IMR-90 (cell line): ENCODE measurements around the gene PRCD. TPM values are rescaled to one million over a fixed set of nuclear protein-coding genes. Genes with fewer than 3 reads are reported as not detected.

Source experiments
- ATAC-seq: fragments of 200-7000 bp; cut with Tn5 transposase; 2 replicates; pipeline ENCODE4 v1.9.1; 2020; ENCODE audit warnings: low read depth, mild to moderate bottlenecking, moderate library complexity
- BruUV-seq: library from RNA; stranded (reverse); fragments of 400-500 nt; replicated peaks from 2 replicates; lab custom pipeline; 2021; lab: Mats Ljungman, UMichigan
- CTCF ChIA-PET: fragments of 300-600 bp; formaldehyde crosslinking; extraction: SDS; loops from one replicate; lab custom pipeline; 2021; ENCODE audit warnings: antibody characterized with exemption; lab: Yijun Ruan, JAX
- POLR2A ChIA-PET: fragments of 300-600 bp; sonication (Branson Sonifier 250); formaldehyde crosslinking; loops from one replicate; lab custom pipeline; 2022; ENCODE audit warnings: antibody characterized with exemption; ENCODE audit not compliant: unreplicated experiment; lab: Charles Lee
- DNase-seq: peaks from one replicate; pipeline ENCODE4 v3.0.0; 2013
- H2AFZ ChIP-seq: replicated peaks from 2 replicates; pipeline ENCODE3; 2013; ENCODE audit warnings: low read length, mild to moderate bottlenecking; ENCODE audit not compliant: poor library complexity
- H2AK5ac ChIP-seq: 2 replicates; pipeline ENCODE4 v1.6.1; 2013; ENCODE audit warnings: low read depth, low read length, inconsistent platforms
- H2AK9ac ChIP-seq: replicated peaks from 2 replicates; pipeline ENCODE3; 2013; ENCODE audit warnings: mild to moderate bottlenecking, low read depth, low read length, moderate library complexity; ENCODE audit not compliant: poor library complexity
- H2BK120ac ChIP-seq: 2 replicates; pipeline ENCODE4 v1.6.1; 2013; ENCODE audit warnings: low read depth, low read length, inconsistent platforms
- H2BK15ac ChIP-seq: 3 replicates; pipeline ENCODE4 v1.6.1; 2013; ENCODE audit warnings: low read depth, low read length, inconsistent platforms
- H2BK20ac ChIP-seq: 2 replicates; pipeline ENCODE4 v1.6.1; 2013; ENCODE audit warnings: low read depth, mild to moderate bottlenecking, inconsistent platforms, low read length, moderate library complexity
- H2BK5ac ChIP-seq: 2 replicates; pipeline ENCODE4 v1.6.1; 2013; ENCODE audit warnings: mild to moderate bottlenecking, low read depth, low read length, inconsistent platforms; ENCODE audit not compliant: poor library complexity, severe bottlenecking
- H3K14ac ChIP-seq: replicated peaks from 2 replicates; pipeline ENCODE4 v1.6.1; 2013; ENCODE audit warnings: low read depth, low read length, inconsistent platforms
- H3K18ac ChIP-seq: 2 replicates; pipeline ENCODE4 v1.6.1; 2013; ENCODE audit warnings: low read depth, low read length, control low read depth
- H3K23ac ChIP-seq: 2 replicates; pipeline ENCODE4 v1.6.1; 2013; ENCODE audit warnings: low read depth, low read length, inconsistent platforms
- H3K27ac ChIP-seq: 2 replicates; pipeline ENCODE4 v1.5.1; 2013; ENCODE audit warnings: mild to moderate bottlenecking, control low read depth, low read length; ENCODE audit not compliant: insufficient read depth
- H3K27me3 ChIP-seq: 2 replicates; pipeline ENCODE4 v1.6.1; 2013; ENCODE audit warnings: low read length; ENCODE audit not compliant: control insufficient read depth, insufficient read depth
- H3K36me3 ChIP-seq: 2 replicates; pipeline ENCODE4 v1.6.1; 2013; ENCODE audit warnings: low read length, mixed read lengths; ENCODE audit not compliant: control insufficient read depth, insufficient read depth
- H3K4ac ChIP-seq: 2 replicates; pipeline ENCODE4 v1.6.1; 2013; ENCODE audit warnings: low read depth, low read length, inconsistent platforms
- H3K4me1 ChIP-seq: 2 replicates; pipeline ENCODE4 v1.6.1; 2013; ENCODE audit warnings: low read length, mixed read lengths; ENCODE audit not compliant: control insufficient read depth, insufficient read depth
- H3K4me2 ChIP-seq: 2 replicates; pipeline ENCODE4 v1.6.1; 2013; ENCODE audit warnings: low read depth, mild to moderate bottlenecking, control low read depth, low read length, moderate library complexity
- H3K4me3 ChIP-seq: 2 replicates; pipeline ENCODE4 v1.5.1; 2013; ENCODE audit warnings: low read depth, mild to moderate bottlenecking, control low read depth, low read length, moderate library complexity; ENCODE audit not compliant: insufficient read depth
- H3K56ac ChIP-seq: 2 replicates; pipeline ENCODE4 v1.6.1; 2013; ENCODE audit warnings: low read length, inconsistent platforms; ENCODE audit not compliant: insufficient read depth; ENCODE audit errors: extremely low read depth
- H3K79me1 ChIP-seq, 2 experiments: 2 replicates each; pipeline ENCODE4 v1.6.1; 2013; ENCODE audit warnings: low read length in 2 of 2, inconsistent platforms in 1 of 2, low read depth in 1 of 2
- H3K9ac ChIP-seq: 2 replicates; pipeline ENCODE4 v1.6.1; 2013; ENCODE audit warnings: low read depth, low read length, control low read depth
- H3K9me1 ChIP-seq: 2 replicates; pipeline ENCODE4 v1.6.1; 2013; ENCODE audit warnings: low read length, inconsistent platforms; ENCODE audit not compliant: insufficient read depth
- H3K9me3 ChIP-seq: 2 replicates; pipeline ENCODE4 v1.6.1; 2013; ENCODE audit warnings: low read length; ENCODE audit not compliant: control insufficient read depth, insufficient read depth
- H4K20me1 ChIP-seq: 2 replicates; pipeline ENCODE4 v1.6.1; 2013; ENCODE audit warnings: low read length, inconsistent platforms; ENCODE audit not compliant: insufficient read depth
- H4K5ac ChIP-seq: 2 replicates; pipeline ENCODE4 v1.6.1; 2013; ENCODE audit warnings: mild to moderate bottlenecking, low read depth, low read length, control low read depth
- H4K8ac ChIP-seq, 2 experiments: 2 replicates each; pipeline ENCODE4 v1.6.1; 2013; ENCODE audit warnings: low read depth in 2 of 2, low read length in 2 of 2, control low read depth in 1 of 2, inconsistent platforms in 1 of 2
- H4K91ac ChIP-seq: 2 replicates; pipeline ENCODE4 v1.6.1; 2013; ENCODE audit warnings: low read depth, low read length, inconsistent platforms; ENCODE audit not compliant: insufficient read depth
- BHLHE40 ChIP-seq: fragments of 150-350 bp; IDR thresholded peaks from 2 replicates; pipeline ENCODE4 v1.6.1; 2016; ENCODE audit warnings: mild to moderate bottlenecking, low read depth, low read length
- CEBPB ChIP-seq: IDR thresholded peaks from 2 replicates; pipeline ENCODE4 v1.6.1; 2012; ENCODE audit warnings: low read depth, low read length, improper control_type of control experiment
- MAZ ChIP-seq: IDR thresholded peaks from 2 replicates; pipeline ENCODE4 v1.6.1; 2012; ENCODE audit warnings: low read depth, mild to moderate bottlenecking, low read length, improper control_type of control experiment, moderate library complexity, borderline replicate concordance
- NFE2L2 ChIP-seq: fragments of 150-350 bp; IDR thresholded peaks from 2 replicates; pipeline ENCODE4 v1.6.1; 2016; ENCODE audit warnings: low read depth, mild to moderate bottlenecking, low read length
- POLR2A ChIP-seq: IDR thresholded peaks from 2 replicates; pipeline ENCODE4 v1.6.1; 2012; ENCODE audit warnings: mild to moderate bottlenecking, low read depth, low read length
- RAD21 ChIP-seq: IDR thresholded peaks from 2 replicates; pipeline ENCODE4 v1.6.1; 2012; ENCODE audit warnings: low read length, improper control_type of control experiment
- RFX5 ChIP-seq: IDR thresholded peaks from 2 replicates; pipeline ENCODE4 v1.8.0; 2012; ENCODE audit warnings: low read depth, mild to moderate bottlenecking, low read length, moderate library complexity
- SMC3 ChIP-seq: fragments of 150-350 bp; IDR thresholded peaks from 2 replicates; pipeline ENCODE4 v1.6.1; 2016; ENCODE audit warnings: low read depth, mild to moderate bottlenecking, antibody characterized with exemption, low read length, moderate library complexity
- WGBS, 2 experiments: methylation state at CpG; one replicate each; pipeline versions ENCODE4 v1.1.5 to v1.1.7; 2013; ENCODE audit warnings: missing lambda C conversion rate in 2 of 2; ENCODE audit not compliant: insufficient read length in 1 of 2; ENCODE audit errors: extremely low coverage in 2 of 2; 5-methylcytosine and 5-hydroxymethylcytosine counted together
- dilution Hi-C: fragments of 300-500 bp; cut with HindIII; formaldehyde crosslinking; loops from one replicate; pipeline ENCODE4 v1.14.3; 2018; ENCODE audit warnings: low sequenced_read_pairs; ENCODE audit not compliant: unreplicated experiment
- in situ Hi-C: fragments of 300-500 bp; cut with MboI; formaldehyde crosslinking; loops from 3 replicates; pipeline ENCODE4 v1.14.3; 2019; ENCODE audit warnings: low sequenced_read_pairs, inconsistent platforms, mixed read lengths
- intact Hi-C: fragments of 100-400 bp; cut with micrococcal nuclease; formaldehyde crosslinking; loops from 2 replicates; pipeline ENCODE4 v1.10.0; 2022
- polyA plus RNA-seq, 3 experiments: library from polyadenylated mRNA; depleted of rRNA; stranded (reverse); fragments of >200 nt; gene quantifications; 2 replicates each; pipeline ENCODE4 v1.2.3, GENCODE V29; 2012; ENCODE audit warnings: low replicate concordance in 1 of 3
- total RNA-seq: library from RNA; depleted of rRNA; stranded (reverse); fragments of >200 nt; gene quantifications from 2 replicates; pipeline ENCODE4 v1.2.3, GENCODE V29; 2012
- TF ChIP-seq, protein P1 (sequence below): fragments of 150-350 bp; IDR thresholded peaks from 2 replicates; pipeline ENCODE4 v1.6.1; 2017; ENCODE audit warnings: mild to moderate bottlenecking, antibody characterized with exemption, low read length, low read depth
- TF ChIP-seq, protein P2 (sequence below): conservative IDR thresholded peaks from 2 replicates; pipeline ENCODE4 v1.5.1; 2012; ENCODE audit warnings: mild to moderate bottlenecking, low read depth, low read length, improper control_type of control experiment
- TF ChIP-seq, protein P3 (sequence below): fragments of 150-350 bp; IDR thresholded peaks from 2 replicates; pipeline ENCODE4 v1.6.1; 2016; ENCODE audit warnings: low read depth, mild to moderate bottlenecking, low read length, moderate library complexity, borderline replicate concordance

Gene PRCD
- total and polyA plus RNA-seq, 2 of the 4 experiments (the other 2 are of a cell fraction) = 0.32 TPM; not detected in 1

DNA sequence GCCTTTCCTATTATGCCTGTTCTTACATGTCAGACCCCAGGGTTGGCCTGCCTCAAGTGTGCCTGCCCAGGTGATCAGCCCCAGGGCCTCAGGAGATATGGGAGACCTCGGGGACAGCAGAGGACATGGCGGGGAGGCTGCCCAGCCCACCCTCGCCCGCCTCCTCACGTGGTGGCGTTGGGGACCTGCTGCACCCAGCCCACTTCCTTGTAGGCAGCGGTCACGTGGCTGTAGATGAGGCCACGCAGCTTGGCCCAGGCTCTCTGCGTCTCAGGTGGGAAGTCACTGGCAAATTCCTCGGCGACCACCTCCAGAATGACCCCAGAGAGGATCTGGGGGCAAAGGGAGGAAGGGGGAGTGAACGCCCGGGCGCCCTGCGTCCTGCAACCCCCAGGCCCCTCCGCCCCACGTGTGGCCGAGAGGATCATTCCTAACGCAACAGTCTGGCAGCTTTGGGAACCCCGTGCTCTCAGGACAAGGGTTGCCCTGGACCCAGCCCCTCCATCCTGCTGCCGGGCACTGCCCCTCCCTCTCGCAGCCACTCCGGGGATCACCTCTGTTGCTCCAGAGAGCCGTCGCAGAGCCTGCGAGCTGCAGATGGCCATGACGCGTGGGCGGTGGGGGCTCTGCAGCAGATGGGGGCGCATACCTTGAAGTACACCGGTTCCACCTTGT, 8.9 kb upstream of the PRCD start (continued):
- TF ChIP-seq CEBPB = no peak
- no peak for TF ChIP-seq MAZ

DNA sequence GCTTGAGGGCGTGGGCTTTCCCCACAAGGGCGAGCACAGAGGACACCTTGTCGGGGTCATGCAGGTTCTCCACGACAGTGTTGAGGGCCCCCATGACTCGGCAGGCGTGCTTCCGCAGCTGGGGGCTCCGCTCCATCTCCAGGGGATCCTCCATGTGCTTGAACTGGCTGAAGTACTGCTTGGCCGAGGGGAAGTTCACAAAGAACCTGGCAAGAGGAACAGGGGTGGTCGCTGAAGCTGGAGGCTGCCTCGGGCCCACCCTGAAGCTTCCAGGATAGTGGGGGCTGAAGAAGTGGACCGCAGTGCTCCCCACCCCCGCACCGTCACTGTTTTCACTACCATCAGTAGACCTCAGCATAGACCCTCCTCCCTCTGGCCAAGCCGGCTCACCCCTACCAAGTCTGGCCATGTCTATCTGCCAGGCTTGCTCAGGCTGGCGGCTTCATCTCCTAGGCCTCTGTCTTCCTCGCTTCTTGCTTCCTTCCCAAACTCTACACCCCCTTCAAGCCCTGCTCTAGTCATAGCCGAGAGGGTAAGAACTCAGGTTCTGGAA, 8.3 kb upstream of the PRCD start:
- Histone ChIP-seq H4K91ac (no peak overlapping the region; the same call in 1 of the 2 replicates), H2BK15ac (peak overlapping the region; percentile 49; the same call in 1 of the 3 replicates), H3K56ac (no peak overlapping the region), H3K18ac (no peak overlapping the region), H3K4me2 (no peak overlapping the region), H3K9me3 (no peaks in the 10 kb centered on the region), H3K79me1 (peaks cover 0 to 23% of the 10 kb centered on the region in 2 experiments; a peak in 1 of 4 replicates), H2BK20ac (no peak overlapping the region), H3K4me1 (peaks cover 40% of the 10 kb centered on the region), H2BK120ac (peak overlapping the region; percentile 97; the same call in 1 of the 2 replicates), H3K36me3 (peaks cover 7% of the 10 kb centered on the region; the same call in 1 of the 2 replicates), H2AK9ac (peak overlapping the region; percentile 24), H4K5ac (no peak overlapping the region), H3K14ac (no peak overlapping the region; the same call in 1 of the 2 replicates), H3K27me3 (no peaks in the 10 kb centered on the region), H3K23ac (no peak overlapping the region), H3K4me3 (no peak overlapping the region), H3K9me1 (peaks cover 25% of the 10 kb centered on the region), H4K20me1 (0 out of 2 replicates have a peak, but pooled peaks cover 2% of the 10 kb centered on the region), H4K8ac (peak overlapping the region in 1 of 2 experiments; percentile 10; a peak in 1 of 4 replicates), H3K9ac (no peak overlapping the region), H3K27ac (peak overlapping the region; percentile 89; the same call in 1 of the 2 replicates), H2BK5ac (peak overlapping the region; percentile 10), H2AK5ac (peak overlapping the region; percentile 92), H3K4ac (peak overlapping the region; percentile 99), H2AFZ (no peak overlapping the region)
- dilution Hi-C loops = no loop called here
- ChIA-PET POLR2A (no interaction called here), CTCF (no interaction called here)
- in situ Hi-C loops = no loop called here
- DNase-seq (no peak), ATAC-seq (no peak)
- whole genome bisulfite sequencing, 2 experiments = 92% methylated on average over 7 of the region's 18 CpGs; no CpG with 5 or more reads in 1 of the 2 experiments
- no TSS peak for BruUV-seq
- intact Hi-C loops = loop anchor here (10.0 kb wide), 1 partner anchor 533 kb away; no protein-coding TSS in a partner anchor
- TF ChIP-seq SMC3 (no peak), RAD21 (no peak), CEBPB (no peak), BHLHE40 (no peak), RFX5 (no peak), POLR2A (no peak), NFE2L2 (no peak)
- TF ChIP-seq, protein P1, sequence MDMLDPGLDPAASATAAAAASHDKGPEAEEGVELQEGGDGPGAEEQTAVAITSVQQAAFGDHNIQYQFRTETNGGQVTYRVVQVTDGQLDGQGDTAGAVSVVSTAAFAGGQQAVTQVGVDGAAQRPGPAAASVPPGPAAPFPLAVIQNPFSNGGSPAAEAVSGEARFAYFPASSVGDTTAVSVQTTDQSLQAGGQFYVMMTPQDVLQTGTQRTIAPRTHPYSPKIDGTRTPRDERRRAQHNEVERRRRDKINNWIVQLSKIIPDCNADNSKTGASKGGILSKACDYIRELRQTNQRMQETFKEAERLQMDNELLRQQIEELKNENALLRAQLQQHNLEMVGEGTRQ = no peak
- TF ChIP-seq, protein P2, sequence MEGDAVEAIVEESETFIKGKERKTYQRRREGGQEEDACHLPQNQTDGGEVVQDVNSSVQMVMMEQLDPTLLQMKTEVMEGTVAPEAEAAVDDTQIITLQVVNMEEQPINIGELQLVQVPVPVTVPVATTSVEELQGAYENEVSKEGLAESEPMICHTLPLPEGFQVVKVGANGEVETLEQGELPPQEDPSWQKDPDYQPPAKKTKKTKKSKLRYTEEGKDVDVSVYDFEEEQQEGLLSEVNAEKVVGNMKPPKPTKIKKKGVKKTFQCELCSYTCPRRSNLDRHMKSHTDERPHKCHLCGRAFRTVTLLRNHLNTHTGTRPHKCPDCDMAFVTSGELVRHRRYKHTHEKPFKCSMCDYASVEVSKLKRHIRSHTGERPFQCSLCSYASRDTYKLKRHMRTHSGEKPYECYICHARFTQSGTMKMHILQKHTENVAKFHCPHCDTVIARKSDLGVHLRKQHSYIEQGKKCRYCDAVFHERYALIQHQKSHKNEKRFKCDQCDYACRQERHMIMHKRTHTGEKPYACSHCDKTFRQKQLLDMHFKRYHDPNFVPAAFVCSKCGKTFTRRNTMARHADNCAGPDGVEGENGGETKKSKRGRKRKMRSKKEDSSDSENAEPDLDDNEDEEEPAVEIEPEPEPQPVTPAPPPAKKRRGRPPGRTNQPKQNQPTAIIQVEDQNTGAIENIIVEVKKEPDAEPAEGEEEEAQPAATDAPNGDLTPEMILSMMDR = no peak
- TF ChIP-seq, protein P3, sequence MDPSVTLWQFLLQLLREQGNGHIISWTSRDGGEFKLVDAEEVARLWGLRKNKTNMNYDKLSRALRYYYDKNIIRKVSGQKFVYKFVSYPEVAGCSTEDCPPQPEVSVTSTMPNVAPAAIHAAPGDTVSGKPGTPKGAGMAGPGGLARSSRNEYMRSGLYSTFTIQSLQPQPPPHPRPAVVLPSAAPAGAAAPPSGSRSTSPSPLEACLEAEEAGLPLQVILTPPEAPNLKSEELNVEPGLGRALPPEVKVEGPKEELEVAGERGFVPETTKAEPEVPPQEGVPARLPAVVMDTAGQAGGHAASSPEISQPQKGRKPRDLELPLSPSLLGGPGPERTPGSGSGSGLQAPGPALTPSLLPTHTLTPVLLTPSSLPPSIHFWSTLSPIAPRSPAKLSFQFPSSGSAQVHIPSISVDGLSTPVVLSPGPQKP = no peak
